ENCODE results near the gene IL4I1.
A peak's percentile ranks its signal among the peaks of the same experiment; 100 is the strongest.
"Not testable (repeated sequence)": the region's sequence is repeated elsewhere in the genome, so short reads cannot be mapped to it uniquely, and the experiment has no call there.

The IL4I1 gene, protein sequence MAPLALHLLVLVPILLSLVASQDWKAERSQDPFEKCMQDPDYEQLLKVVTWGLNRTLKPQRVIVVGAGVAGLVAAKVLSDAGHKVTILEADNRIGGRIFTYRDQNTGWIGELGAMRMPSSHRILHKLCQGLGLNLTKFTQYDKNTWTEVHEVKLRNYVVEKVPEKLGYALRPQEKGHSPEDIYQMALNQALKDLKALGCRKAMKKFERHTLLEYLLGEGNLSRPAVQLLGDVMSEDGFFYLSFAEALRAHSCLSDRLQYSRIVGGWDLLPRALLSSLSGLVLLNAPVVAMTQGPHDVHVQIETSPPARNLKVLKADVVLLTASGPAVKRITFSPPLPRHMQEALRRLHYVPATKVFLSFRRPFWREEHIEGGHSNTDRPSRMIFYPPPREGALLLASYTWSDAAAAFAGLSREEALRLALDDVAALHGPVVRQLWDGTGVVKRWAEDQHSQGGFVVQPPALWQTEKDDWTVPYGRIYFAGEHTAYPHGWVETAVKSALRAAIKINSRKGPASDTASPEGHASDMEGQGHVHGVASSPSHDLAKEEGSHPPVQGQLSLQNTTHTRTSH

DNA sequence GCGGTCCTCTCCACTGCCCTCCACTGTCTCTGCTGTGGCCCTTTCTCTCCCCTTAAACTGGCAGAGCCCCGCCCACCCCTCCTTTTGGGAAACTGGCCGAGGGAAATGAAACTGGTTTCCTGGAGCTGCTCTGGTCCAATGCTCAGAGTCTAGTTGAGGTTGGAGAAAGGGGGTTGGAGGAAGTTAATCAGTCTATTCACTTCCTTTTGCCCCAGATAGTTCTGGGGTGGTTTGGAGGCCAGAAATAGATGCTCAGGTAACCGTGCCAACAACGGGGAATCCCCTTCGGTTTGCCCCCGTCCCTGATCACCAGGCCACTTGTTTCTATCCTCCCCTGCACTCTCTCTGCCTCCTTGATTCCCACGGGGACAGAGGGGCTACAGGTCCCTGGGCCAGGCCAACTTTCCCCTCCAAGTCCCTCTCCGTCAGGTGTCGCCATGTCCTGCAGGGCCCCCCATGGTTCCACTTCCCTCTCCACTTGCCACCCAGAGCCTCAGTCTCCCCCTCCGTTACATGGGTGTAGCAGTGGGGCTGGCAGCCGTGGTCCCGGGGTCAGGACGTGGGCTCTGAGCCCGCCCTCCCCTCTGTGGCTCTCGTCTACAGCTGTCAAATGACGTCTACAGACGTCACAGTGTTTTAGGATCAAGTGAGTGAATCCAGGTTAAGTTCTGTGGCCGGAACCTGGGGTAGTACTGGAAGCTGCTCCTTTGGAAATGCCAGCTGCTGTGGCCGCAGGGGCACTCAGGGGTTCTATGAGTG is at the start of gene IL4I1:
Gene IL4I1, minus strand, starts transcription at position 25 of the 759 bp plus-strand sequence. CDS start 727 bp downstream, outside the sequence.
- DNase-seq = peak; percentile 70

DNA sequence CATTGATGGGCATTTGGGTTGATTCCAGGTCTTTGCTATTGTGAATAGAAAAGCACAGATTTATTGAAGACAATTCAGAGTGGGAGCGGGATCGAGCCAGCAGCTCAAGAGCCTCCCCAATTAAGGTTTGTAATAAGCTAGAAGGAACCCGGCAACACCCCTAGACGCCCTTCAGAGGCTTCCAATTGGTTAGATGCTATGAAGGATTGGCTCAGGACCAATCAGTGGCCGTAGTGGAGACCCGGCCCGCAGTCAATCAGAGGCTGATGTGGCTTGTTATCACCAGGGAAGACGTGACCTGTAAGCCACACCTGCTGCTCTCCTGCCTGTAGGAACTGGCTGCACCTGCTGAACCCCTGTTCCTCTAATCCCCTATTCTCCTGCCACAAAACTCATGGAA is 49.7 kb upstream of the IL4I1 start:
- no peak for DNase-seq

DNA sequence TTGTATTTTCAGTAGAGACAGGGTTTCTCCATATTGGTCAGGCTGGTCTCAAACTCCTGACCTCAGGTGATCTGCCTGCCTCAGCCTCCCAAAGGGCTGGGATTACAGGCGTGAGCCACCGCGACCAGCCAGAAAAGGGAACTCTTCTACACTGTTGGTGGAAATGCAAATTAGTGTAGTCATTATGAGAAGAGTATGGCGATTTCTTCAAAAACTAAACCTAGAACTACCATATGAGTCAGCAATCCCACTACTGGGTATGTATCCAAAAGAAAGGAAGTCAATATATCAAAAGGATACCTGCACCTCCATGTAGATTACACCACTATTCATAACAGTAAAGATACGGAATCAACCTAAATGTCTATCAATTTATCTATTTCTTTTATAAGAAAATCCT is 47.9 kb upstream of the IL4I1 start:
- DNase-seq = not testable (repeated sequence)

DNA sequence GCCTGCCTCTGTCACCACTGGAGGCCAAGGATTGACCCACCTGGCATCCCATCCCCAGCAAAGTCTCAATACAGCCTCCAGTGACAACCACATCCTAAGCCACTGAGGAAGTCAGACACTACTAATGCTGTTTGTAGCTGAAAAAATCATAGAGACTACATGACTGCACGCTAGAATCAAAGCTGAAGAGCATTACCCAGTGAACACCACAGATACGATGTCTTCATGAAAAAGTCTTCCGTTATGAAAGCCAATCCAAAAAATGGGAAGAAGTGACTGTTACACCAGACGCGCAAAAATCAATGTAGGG is 43.8 kb upstream of the IL4I1 start:
- DNase-seq = no peak

DNA sequence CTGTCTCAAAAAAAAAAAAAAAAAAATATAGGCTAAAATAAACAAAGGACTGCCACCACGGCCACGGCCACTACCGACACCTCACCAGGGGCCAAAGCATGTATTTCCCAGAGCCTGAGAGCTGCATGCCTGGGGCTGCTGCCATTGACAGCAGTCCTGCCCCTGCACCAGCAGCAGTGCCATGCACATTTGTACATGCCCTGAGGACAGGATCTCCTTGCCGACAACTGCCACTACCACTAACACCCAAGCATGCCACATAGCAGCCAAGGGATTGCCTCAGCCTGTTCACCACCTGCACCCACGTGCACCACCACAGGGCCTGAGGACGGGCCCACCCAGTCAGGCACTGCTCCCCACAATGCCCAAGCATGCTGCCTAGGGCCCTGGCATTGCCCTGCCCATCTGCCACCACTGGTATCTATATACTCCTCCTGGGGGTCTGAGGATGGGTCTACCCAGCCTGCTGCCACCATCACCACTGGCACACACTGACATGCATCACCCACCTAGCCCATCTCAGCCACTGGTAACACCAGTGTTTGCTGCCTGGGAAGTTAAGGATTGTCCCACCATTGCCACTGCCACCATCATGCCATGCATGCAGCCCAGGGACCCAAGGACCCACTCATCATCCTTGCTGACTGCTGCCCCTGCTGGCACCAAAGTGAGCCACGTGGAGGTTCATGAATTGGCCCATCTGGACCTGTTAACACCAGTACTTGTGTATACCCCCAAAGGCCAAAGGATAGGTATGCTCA is 43.2 kb upstream of the IL4I1 start:
- no peak for DNase-seq

DNA sequence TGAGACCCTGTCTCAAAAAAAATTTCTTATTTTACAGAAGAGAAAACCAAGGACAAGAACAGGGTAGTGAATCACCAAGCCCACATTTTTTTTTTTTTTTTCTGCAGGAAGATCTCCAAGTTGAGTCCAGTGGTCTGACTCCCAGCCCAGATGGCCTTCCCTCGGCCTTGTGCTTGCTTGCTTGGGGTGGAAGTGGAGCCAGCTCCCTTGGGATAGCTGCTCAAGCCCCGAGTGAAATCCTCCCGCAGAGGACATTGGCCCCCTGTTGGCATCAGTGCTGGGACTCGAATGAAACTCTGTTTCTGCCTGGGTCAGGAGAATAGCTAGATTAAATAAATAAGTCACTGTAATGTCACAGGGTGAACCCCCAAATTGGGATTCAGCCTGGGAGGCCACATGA is 42.0 kb upstream of the IL4I1 start:
- DNase-seq = no peak

DNA sequence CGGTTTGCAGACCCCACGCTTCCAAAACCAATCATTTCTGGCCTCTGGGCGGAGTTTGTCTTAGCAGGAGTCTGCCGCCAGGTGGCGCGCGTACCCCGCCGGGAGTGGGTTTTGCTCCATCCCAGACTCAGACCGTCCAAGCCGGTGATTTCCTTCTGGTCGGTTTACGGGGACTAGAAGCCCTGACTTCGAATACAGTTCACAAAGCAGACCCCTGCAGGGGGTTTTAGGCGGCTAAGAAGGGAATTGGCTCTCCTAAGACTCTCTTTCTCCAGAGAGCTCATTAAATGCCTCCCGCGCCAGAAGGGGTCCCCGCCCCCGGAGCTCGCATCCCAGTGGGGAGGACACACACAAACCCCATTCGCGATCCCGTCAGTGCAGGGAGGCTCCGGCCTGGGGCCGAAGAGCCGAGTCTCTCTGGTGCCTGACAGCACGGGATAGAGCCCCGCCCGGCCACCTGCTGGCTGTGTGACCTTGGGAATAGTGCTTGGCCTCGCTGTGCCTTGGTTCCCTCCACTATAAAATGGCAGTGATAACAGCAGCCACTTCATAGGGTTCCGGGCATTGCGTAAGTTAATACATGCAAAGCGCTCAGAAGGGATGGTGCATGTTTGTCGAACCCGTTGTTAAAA is 41.2 kb upstream of the IL4I1 start:
- DNase-seq = peak; percentile 77

DNA sequence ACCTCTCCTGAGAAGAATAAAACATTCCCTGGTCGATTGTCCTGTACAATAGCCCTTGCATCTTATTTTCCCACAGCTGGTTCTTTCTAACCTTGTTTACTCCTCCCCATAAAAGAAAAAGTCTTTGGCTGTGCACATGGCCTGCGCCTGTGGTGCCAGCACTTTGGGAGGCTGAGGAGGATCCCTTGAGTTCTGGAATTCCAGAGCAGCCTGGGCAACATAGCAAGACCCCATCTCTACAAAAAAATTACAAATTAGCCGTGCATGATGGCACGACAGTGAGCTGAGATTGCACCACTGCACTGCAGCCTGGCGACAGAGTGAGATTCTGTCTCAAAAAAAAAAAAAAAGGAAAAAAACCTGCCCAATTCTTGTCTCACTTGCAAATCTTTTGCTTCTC is 39.9 kb upstream of the IL4I1 start:
- DNase-seq = no peak

DNA sequence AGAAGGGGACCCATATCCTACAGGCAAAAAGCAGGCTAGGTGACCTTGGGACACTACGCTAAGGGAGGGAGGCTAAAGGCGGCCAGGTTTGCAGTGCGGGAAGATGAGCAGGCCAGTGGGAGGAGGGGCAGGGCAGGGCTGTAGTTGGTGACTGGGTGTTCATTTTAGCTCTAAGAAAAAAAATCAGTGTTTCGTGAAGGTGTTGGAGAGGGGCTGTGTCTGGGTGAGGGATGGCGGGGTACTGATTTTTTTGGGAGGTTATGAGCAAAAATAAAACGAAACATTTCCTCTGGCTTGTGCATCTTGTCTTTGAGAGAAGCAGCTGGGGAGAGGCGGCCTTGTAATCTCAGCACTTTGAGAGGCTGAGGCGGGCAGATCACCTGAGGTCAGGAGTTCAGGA is 37.0 kb upstream of the IL4I1 start:
- DNase-seq = no peak

DNA sequence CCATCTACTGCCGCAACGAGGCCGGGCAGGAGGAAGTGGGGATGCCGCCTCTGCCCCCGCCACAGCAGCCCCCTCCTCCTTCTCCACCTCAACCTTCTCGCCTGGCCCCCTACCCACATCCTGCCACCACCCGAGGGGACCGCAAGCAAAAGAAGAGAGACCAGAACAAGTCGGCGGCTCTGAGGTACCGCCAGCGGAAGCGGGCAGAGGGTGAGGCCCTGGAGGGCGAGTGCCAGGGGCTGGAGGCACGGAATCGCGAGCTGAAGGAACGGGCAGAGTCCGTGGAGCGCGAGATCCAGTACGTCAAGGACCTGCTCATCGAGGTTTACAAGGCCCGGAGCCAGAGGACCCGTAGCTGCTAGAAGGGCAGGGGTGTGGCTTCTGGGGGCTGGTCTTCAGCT is 36.0 kb upstream of the IL4I1 start:
- DNase-seq = no peak

DNA sequence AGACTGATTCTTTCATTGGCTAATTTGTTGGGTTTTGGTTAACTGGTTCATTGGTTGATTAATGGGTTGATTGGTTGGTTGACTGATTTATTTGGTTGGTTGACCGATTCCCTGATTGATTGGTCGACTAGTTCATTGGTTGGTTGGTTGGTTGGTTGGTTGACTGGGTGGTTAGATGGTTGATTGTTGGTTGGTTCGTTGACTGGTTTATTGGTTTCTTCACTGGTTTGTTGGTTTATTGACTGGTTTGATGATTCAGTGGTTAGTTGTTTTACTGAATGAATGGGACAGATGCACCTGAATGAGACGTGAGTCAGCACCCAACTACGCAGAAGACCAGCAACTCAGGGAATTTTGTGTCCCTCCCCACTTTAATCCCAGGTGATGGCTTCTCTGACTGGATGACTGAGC is 35.4 kb upstream of the IL4I1 start:
- no peak for DNase-seq

DNA sequence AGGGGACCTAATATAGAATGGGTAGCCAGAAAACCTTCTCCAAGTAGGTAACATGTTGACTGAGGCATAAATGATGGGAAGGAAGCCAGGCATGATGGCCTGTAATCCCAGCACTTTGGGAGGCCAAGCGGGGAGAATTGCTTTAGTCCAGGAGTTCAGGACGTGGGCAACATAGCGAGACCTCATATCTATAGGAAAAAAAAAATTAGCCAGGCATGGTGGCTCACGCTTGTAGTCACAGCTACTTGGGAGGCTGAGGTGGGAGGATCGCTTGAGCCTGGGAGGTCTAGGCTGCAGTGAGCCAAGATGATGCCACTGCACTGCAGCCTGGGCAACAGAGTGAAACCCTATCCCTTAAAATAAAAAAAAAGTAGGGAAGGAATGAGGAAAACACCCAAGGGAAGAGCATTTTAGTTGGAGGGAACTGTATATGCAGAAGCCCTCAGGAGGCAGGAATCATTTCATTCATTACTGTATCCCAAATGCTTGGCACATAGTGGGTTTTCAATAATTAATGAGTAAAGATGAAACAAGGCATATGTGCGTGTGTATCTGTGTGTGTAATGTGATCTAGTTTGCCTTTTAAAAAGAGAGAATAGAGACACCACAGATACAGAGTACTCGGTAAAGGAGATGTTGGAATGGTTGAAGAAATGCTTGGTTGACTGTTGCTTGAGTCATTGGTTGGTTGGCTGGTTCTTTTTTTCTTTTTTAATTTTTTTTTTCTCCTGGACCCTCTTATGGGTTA is 34.8 kb upstream of the IL4I1 start:
- no peak for DNase-seq

DNA sequence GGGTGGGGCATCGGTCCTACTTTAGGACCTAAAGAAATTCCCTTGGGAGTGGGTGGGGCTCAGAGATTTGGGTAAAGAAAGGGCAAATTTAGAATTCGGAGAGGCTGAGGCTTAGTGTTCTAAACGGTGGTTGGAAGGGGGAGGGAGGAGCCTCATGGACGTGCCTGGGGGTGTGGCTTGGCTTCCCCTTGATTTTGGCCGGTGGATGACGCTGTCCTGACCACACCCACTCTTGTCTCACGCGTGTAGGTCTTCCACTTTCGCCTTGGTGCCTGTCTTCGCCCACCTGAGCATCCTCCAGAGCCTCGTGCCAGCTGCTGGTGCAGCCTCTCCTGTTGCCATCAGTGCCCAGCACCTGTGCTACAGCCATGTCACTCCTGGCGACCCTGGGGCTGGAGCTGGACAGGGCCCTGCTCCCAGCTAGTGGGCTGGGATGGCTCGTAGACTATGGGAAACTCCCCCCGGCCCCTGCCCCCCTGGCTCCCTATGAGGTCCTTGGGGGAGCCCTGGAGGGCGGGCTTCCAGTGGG is 33.9 kb upstream of the IL4I1 start:
- DNase-seq = no peak

DNA sequence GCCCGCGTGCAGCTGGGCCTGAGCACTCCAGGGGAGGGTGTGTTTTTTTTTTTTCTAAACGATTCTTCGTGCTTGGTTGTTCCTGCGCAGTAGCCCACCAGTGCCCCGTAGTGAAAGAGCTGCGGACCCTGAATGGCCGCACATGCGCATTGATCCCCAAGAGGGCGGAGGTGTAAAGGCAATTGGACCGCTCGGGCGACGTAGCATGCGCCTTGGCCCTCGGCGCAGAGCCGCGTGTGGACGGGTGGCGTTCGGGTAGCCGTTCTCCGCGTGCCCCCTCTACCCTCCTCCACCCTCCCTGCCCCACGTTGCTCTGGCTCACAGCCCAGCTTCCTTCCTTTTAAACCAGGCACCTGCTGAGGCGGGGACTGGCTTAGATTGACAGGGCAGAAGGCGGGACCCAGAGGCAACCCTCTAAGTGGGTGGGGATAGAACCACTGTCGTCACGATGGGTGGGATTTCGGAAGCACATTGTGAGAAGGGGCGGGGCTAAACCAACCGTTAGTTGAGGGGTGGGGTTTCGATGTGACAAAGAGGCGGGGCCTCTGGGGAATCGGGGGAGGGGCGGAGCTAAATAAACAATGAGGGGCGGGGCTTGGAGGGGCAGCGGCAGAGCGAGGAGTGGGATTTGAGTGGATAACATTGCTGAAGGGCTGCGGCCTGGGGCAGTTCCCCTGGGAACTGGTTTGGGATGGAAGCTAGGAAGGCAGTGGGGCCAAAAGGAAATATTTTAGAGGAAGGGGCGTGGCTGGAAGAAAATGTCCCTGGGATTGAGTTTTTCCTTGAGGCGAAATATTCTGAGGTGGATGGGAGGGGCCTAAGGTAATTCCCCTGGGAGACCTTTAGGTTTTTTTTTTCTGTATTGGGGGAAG is 33.2 kb upstream of the IL4I1 start:
- peak; percentile 97 for DNase-seq

DNA sequence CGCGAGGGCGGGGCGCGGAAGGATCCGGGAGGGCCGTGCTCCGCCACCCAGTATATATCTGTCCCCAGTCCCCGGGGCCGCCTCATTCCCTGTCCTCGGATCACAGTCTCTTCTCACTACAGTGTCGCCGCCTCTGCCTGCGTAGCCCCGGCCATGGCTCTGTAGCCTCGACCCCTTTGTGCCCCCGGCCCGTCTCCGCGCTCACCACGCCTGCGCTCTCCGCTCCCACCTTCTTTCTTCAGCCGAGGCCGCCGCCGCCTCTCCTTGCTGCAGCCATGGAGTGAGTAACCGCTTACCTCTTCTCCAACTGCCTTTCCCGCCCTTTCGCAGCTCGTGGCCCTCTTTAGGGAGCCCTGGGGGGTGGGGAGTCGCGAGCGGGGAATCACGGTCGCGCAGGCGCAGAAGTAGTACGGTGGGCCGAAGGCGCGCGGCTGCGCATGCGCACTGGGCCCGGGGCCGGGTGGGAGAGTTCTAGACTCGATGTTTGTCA is 32.5 kb upstream of the IL4I1 start, which contains the start of the genes ATF5 and NUP62:
Gene ATF5, plus strand, starts transcription at position 85 of the 490 bp plus-strand sequence. CDS start 1,646 bp downstream, outside the sequence.
Gene NUP62, minus strand, starts transcription at position 384 of the 490 bp plus-strand sequence. CDS start 19,697 bp downstream, outside the sequence.
- peak; percentile 94 for DNase-seq

DNA sequence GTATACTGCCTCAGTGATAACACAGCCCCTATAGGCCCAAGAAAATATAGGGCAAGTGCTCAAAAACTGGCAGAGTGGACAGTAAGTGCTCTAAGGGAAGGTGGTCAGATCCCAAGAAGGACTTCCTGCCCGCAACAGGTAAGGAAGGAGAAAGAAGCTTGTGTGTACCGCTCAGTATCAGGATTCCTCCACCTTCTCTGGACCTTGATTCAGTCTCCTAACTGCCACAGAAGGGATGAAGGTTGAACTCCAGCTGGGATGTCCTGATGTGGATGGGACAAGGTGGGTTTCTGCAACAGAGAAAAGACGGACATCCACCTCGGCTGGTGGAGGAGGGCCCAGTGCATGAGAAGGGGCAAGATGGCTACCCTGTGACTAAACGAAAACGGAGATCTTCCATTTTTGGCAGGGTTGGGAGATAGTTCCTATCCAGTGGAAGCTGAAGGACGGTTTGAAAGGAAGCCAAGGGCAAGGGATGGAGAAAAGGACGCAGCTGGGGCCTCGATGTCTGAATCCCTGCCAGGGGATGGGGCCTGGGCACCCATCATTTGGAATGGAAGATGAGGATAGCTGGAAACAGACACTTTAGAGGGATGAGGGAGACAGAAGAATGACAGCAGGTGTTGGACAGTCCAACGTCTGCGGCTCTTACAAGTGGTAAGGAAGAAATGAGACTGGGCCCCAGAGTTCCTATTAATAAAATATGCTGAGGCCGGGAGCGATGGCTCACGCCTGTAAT is 31.0 kb upstream of the IL4I1 start:
- no peak for DNase-seq

DNA sequence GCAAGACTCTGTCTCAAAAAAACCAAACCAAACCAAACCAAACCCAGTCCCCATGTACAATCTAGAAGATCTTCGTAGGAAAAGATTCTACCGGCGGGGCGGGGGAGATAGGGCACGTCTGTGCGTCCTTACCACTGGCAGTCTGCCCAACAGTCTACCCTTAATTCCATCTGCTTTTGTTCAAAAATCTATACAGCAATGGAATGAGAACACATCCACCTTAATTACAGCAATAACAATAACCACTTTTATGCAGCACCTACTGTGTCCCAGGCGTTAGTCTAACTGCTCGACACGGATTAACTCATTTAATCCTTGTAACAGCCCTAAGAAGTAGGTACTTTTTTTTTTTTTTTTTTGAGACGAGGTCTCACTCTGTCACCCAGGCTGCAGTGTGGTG is 29.8 kb upstream of the IL4I1 start:
- DNase-seq = no peak

DNA sequence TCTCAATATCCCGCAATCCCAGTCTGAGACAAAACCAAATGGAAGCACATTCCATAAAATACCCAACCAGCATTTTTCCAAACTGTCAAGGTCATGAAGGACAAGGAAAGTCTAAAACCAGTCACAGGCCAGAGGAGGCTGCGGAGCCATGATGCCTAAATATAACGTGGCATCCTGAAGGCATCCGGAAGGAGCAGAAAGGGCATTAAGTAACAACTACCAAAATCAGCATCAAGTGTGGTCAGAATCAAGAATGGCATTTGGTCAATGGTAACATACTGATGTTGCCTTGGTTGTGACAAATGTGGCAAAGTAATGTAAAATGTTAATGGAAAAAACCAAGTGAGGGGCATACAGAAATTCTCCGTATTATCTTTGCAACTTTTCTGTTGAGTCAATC is 28.8 kb upstream of the IL4I1 start:
- DNase-seq = no peak

DNA sequence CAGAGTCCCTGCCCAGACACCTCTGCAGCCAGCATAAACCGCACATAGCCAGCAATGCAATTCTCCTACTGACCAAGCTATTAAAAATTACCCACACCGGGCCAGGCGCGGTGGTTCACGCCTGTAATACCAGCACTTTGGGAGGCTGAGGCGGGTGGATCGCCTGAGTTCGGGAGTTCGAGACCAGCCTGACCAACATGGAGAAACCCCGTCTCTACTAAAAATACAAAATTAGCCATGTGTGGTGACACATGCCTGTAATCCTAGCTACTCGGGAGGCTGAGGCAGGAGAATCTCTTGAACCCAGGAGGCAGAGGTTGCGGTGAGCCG is 28.2 kb upstream of the IL4I1 start:
- DNase-seq = not testable (repeated sequence)
